Skin of body (tissue), 2 donors: Measurements from ENCODE around the gene VPS13D. TPM values are rescaled to one million over a fixed set of nuclear protein-coding genes. Genes with fewer than 3 reads are reported as not detected.
"Not testable (repeated sequence)": the region's sequence is repeated elsewhere in the genome, so short reads cannot be mapped to it uniquely, and the experiment has no call there.

Source experiments
- DNase-seq: peaks from one replicate; lab custom pipeline; 2025; lab: John Stamatoyannopoulos, UW
- total RNA-seq: library from RNA; depleted of rRNA; stranded (reverse); fragments of >200 nt; gene quantifications from one replicate; pipeline ENCODE4 v1.2.3, GENCODE V29; 2014

VPS13D gene
- total RNA-seq, 1 donor from 2014 or later: 63.3 TPM

DNA sequence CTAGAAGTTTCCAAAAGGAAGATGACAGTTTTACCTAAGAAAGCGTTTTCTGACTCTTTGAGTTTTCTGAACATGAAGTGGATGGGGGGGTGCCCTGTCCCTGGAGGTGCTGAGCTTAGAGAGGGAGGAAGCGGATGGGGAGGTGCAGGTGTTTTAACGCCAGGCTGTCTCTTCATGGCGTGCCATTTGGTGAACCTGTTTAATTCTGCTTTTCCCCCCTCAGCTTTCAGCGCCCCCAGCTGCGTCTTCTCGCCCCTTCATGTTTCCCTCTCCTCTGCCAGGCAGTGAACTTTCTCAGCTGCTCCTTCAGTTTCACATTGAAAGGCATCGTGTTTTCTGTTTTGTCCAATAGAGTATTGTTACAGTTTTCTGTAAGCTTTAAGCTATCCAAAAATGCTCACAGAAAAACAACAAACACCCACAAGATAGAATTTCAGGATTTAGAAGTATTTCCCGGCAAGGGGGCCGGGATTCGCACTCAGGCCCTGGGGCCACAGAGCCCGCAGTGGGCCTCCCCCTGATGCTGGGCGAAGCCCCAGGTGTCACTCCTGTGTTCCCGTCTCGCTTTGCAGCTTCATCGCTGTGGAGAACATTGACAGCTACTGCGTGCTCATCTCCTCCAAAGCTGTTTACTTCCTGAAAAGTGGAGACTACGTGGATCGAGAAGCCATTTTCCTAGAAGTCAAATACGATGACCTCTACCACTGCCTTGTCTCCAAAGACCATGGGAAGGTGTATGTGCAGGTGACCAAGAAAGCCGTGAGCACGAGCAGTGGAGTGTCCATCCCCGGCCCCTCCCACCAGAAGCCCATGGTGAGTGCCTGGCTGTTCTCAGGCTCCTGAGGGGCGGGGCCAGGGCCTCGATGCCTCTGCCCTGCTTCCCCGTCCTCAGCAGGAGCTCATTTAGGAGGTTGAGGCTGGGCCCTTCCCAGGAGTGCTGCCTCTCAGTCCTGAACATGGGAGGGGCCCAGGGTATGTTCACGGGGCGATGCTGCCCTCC lies 276.8 kb downstream of the VPS13D start:
- no peak for DNase-seq

- no peak for DNase-seq
Measured at GRCh38 chr1:12507631-12508030, 277.8 kb downstream of the VPS13D start.

DNA sequence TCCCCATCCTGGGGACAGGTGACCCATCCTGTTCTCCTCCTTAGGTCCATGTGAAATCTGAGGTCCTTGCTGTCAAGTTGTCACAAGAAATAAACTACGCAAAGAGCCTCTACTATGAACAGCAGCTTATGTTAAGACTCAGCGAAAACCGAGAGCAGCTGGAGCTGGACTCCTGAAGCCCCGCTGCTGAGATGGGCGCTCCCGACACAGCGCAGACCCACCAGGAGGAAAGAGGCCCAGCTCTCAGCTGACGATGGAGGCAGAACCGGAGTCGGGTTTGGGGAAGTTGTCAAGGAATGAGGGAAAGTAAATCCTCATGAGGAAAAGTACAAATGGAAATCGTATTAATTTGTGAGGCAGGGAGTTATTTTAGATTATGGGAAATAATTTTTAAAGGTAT lies 279.0 kb downstream of the VPS13D start:
- DNase-seq: no peak

- DNase-seq: no peak
Measured at GRCh38 chr1:12511128-12511484, 281.3 kb downstream of the VPS13D start.

- DNase-seq: no peak
Measured at GRCh38 chr1:12511516-12512468, 282.0 kb downstream of the VPS13D start.

DNA sequence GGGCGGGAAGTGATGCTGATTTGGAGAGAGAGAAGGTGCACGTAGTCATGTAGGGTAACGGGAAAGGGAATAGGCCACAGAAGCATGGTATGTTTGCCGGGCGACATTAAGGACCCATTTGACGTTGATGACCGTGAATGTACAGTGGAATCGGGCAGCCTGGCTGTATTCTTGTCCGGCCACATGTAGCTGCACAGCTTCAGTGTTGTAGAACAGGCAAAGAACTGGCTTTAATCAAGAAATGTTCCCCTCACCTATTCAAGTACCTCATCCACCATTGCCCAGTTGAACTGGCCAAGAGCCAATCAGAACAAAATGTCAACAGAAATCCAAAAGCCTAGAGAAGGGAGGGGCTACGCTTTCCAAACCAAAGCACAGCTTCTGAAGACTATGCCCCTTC lies 283.4 kb downstream of the VPS13D start:
- no peak for DNase-seq

DNA sequence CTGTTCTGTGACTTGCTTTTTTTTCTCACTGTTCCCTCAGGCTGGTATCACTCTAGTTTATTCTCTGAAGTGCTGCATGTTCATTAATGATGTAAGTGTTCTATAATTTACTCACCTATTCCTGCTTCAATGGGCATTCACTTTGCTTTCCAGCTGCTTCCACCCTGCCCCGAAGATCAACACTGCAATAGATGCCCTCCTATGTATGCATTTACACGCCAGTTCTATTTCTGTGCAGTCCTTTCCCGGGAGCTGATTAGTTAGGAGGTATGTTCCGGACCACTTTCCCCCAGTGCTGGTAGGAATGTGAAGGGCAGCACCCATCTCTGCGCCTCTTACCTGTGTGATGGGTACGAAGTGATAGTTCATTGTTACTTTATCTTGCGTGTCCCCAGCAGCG lies 284.8 kb downstream of the VPS13D start:
- no peak for DNase-seq

DNA sequence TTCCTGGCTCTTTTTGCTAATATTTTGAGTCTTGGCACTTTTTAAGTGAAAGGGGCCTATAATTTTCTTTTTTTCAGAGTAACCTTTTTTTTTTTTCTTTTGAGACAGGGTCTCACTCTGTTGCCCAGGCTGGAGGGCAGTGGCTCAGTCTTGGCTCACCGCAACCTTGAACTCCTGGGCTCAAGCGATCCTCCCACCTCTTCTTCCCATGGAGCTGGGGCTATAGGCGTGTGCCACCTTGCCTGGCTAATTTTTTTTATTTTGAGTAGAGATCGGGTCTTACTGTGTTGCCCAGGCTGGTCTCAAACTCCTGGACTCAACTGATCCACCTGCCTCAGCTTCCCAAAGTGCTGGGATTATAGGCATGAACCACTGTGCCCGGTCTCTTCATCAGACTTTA lies 285.4 kb downstream of the VPS13D start:
- DNase-seq: no peak

- no peak for DNase-seq
Measured at GRCh38 chr1:12516741-12517140, 286.9 kb downstream of the VPS13D start.

DNA sequence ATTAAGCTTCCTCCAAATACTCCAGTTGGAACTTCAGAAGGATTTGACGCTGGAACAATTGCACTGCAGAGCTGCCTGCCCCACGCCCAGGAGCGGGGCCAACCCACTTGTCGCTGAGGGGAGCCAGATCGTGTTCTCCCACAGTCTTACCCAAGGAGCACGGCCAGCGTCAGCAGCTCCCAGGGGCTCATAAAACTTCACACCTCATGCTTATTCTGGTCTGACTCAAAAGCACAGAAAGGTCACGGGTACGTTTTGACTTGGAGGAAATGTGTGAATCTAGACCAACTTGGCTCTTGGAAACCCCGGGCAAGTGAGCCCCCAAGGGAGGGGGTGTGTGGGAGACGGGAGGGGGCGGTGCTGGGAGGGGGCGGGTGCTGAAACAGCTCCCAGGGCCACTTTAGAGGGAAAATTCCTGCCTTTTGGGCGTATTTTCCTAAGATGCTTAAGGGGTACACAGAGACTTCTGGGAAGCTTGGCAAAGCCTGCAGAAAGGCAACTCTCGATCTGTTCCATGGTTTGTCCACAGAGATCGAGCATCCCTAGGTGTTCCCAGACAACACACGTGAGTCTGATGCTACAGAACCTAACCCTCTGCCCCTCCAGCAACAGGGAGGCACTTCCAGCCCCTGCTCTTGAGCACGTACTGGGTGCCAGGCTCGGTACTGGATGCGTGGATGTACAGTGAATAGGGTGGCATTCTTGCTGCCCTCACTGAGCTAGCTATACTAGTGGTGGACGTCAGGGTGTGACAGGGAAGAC lies 289.3 kb downstream of the VPS13D start:
- no peak for DNase-seq

DNA sequence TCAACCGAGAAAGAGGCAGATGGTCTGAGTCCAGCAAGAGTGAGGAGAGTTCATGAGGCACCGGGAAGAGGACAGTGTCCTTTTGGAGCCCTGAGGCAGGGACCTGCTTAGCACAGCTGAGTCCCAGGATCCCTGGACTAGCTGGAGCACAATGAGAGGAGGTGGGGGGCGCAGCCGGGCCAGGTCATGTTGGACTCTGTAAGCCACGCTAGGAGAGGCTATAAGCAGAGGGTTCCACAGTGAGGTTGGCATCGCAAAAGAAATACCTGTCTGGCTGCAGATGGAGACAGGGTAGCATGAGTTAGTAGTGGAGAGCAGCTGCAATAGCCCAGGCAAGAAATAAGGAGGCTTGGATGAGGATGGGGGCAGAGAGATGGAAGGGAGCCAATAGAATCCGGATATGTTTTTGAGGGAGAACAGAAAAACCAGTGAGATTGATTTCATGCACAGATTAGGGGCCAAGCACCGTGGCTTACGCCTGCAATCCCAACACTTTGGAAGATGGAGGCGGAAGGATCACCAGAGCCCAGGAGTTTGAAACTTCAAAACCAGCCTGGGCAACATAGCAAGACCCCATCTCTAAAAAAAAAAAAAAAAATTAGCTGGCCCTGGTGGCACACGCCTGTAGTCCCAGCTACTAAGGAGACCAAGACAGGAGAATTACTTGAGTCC lies 290.0 kb downstream of the VPS13D start:
- no peak for DNase-seq

GRCh38 chr1:12521096-12521495 lies 291.3 kb downstream of the VPS13D start:
- DNase-seq: no peak

DNA sequence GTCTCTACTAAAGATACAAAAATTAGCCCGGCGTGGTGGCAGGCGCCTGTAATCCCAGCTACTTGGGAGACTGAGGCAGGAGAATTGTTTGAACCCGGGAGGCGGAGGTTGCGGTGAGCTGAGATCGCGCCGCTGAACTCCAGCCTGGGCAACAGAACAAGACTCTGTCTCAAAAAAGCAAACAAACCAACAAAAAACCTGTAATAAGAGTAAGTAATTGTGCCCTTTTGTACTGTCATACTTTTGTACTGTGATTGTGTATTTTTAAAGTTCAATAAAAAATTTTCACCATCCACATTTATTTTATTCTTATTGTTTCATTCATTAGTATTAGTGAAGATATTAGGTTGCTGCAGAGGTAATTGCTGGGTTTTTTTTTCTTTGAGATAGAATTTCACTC lies 292.9 kb downstream of the VPS13D start:
- not testable (repeated sequence) for DNase-seq

DNA sequence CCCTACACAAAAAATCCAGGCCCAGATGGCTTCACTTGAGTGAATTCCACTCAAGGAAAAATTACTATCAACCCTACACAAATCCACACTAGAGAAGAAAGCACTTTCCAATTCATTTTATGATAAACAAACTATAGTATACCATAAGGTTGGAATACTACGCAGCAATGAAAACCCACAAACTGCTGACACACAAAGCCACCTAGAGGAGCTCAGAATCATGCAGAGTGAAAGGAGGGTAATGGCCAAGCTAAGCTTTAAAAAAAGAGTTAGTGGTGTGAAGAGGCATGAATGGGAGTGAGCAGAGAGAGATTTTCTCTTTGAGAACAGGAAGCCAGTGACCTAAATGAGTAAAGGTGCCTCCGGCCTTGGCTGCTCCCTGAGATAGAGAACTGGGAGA lies 294.4 kb downstream of the VPS13D start:
- DNase-seq: no peak

DNA sequence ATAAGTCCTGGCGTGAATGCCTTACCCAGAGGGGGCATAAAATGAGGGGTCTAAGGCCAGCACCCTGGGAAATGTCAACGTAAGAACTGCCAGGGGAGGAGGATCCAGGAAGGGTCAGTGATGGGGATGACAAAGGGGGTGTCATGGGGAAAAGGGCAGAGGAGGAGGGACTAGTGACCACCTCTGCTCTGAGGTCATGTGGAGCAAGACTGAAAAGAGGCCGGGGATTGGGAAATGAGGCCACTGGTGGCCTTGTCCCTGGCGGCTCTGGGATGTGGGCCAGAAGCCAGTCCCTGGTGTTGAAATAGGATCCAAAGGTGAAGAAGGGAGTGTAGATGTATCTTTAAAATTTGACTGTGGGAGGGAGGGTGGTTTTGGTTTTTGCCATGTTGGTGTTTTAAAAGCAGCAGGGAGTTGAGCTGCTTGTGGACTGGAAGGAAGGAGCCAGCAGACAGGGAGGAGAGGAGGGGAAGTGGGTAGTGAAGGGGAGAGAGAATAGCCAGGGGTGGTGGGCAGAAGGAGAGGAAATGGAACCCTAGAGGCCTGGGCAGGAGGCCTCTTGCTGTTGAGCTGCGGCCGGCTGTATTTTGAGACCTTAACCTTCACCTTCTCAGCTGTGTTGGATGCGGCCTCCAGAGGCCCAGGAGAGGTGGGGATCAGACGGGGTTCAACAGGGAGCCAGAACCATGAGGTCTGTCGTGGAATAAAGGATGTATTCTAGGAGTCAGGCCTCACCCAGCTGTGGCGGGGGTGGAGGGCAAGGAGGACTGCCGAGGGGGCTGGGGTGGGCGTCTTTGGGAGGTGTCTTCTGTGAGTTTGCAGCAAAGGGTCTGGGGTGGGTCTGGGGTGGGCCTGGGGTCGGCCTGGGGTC lies 295.7 kb downstream of the VPS13D start:
- no peak for DNase-seq

GRCh38 chr1:12527564-12527963 lies 297.7 kb downstream of the VPS13D start:
- no peak for DNase-seq

- no peak for DNase-seq
Measured at GRCh38 chr1:12528021-12528852, 298.4 kb downstream of the VPS13D start.

- DNase-seq: no peak
Measured at GRCh38 chr1:12529640-12530174, 299.9 kb downstream of the VPS13D start.
